HG03097 (cell line): ENCODE data around the gene PRM3.

Experiments used
- ATAC-seq: cut with Tn5 transposase; IDR thresholded peaks from one replicate; pipeline ENCODE4 v1.9.1; 2021; ENCODE audit not compliant: unreplicated experiment, low FRiP score

Gene PRM3

DNA sequence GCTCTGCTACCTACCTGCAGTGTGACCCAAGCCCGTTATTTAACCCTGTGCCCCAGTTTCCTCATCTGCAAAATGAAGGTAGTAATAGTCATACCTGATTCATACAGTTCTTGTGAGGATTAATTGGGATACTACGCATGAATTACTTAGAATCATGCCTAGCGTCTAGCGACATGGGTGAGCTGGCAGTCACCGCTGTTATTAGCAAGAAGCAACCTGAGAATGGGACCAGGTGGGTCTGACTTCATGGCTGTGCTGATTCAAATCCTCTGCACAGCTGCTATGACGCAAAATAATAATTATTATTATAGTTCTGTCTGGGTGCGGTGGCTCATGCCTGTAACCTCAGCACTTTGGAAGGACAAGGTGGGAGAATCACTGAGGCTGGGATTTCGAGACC, 25.3 kb downstream of the PRM3 start:
- ATAC-seq: no peak

DNA sequence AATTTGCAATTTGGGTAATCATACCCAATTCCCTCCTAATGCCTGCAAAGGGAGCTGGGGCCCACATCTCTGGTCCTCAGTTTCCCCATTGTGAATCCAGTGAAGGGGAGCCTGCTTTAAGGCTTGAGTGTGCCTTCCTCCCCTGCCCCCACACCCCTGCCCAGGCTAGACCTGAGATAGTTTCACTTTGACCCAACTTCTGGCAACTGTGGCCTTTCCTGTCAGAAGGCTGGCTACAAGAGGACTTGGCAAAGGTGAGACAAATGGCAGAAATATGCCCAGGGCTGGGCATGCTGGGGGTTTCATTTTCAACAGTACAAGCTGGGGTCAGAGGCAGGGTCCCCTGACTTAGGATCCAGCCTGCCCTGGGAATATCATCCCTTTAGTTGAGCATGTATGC, 27.4 kb downstream of the PRM3 start:
- ATAC-seq: no peak

DNA sequence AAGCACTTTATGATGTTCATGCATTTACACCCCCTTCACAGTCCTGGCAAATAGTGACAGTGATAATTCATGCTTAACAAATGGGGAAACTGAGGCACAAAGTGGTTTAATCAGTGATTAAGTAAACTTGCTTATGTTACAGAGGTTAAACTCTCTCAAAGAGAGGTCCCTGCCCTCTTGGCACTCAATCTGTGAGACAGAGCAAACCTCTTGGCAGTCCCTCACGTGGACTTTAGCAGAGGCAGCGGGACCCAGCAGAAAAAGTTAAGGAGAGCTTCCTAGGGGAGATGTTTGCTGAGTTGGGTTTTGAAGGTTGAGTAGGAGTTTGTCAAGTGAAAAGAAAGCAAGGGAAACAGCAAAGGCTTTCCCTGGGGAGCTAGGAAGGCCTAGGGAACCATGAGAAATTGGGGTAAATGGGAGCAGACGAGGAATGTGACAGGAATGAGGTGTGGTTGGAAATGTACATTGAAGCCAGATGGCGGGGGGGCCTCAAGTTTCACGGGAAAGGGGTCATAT, 28.1 kb downstream of the PRM3 start:
- ATAC-seq: no peak

DNA sequence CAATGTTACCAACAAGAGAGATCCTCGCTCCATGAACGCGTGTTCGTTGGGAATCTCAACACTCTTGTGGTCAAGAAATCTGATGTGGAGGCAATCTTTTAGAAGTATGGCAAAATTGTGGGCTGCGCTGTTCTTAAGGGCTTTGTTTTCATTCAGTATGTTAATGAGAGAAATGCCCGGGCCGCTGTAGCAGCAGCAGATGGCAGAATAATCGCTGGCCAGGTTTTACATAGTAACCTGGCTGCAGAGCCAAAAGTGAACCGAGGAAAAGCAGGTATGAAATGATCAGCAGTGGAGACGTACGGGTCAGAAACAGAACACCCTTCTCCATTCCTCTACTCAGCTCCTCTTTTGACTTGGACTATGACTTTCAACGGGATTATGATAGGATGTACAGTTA, 30.8 kb downstream of the PRM3 start:
- ATAC-seq: no peak

DNA sequence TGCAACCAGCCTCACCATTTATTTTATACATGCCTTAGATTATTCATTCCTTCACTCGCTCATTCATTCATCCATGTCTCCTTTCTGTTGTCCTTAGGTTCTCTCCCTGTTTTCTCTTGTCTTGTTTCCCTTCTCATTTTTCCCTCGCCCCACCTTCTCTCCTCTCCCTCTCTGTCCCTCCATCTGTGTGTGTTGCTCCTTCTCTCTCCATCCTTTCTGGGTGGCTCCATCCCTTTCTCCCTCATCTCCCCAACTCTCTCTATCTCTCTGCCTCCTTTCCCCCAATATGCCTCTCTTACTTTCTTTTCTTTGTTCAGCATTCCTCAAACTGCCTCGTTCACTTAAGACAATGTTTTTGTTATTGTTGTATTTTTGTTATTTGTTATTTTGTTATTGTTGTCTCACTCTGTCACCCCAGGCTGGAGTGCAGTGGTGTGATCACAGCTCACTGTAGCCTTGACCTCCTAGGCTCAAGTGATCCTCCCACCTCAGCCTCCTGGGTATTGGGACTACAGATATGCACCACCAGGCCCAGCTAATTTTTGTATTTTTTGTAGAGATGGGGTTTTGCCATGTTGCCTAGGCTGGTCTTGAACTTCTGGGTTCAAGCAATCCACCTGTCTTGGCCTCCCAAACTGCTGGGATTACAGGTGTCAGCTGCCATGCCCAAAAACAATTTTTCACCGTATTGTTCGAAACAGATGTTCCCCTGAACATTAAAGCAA, 31.8 kb downstream of the PRM3 start:
- ATAC-seq: no peak

DNA sequence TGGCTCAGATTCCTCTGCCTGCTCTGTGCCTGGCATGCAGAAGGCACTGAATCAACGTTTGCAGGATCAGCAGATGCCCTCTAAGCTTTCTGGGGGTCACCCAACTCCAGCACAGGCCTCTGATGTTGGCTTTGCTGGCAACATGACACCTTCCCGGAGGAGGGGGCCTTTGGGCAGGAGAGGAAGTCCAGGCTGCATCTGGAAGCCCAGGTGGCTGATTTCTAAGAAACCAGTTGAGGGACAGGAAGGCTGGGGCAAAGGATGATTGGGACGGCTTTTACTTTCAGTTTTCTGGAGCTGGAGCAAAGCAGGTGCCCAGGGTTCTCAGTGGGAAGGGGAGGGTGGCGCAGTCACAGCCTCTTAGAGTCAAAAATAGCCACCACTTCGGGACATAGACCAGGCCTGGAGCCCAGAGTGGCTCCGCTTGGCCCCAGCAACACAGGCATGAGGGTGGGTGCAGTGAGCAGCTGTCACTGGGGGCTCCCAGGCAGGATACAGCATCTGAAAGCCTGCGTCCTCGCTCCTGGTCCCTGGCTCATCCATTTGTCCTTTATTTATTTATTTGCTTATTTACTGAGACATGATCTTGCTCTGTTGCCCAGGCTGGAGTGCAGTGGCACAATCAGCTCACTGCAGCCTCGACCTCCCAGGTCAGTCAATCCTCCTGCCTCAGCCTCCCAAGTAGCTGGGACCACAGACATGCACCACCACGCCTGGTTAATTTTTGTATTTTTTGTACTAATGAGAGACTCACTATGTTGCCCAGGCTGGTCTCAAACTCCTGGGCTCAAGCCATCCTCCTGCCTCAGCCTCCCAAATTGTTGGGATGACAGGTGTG, 32.6 kb downstream of the PRM3 start:
- no peak for ATAC-seq

DNA sequence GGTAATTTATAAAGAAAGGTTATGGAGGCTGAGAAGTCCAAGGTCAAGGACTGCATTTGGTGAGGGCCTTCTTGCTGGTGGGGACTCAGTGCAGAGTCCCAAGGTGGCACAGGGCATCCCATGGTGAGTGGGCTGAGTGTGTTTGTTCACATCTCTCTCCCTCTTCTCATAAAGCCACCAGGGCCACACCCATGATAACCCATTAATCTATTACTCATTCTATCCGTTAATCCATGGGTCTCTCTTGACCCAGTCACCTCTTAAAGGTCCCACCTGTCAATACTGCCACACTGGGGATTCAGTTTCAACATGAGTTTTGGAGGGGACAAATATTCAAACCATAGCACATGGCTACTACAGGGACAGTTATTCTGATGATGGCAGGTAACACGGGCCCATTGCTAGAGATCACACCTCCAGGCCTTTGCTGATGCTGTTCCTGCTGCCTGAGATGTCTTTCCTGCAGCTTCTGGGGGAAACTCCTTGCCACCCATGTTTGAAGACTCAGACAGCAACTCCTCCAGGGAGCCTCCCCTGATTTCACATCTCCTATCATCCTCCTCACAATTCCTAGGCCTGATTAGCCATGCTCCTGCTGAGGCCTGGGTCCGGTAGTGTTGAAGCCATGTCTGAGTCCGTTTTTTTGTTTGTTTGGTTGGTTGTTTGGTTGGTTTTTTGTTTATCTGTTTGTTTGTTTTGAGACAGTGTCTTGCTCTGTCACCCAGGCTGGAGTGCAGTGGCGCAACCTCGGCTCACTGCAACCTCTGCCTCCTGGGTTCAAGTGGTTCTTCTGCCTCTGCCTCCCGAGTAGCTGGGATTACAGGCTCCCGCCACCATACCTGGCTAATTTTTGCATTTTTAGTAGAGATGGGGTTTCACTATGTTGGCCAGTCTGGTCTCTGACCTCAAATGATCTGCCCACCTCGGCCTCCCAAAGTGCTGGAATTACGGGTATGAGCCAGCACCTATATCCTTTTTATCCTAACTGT, 33.5 kb downstream of the PRM3 start:
- ATAC-seq: no peak

DNA sequence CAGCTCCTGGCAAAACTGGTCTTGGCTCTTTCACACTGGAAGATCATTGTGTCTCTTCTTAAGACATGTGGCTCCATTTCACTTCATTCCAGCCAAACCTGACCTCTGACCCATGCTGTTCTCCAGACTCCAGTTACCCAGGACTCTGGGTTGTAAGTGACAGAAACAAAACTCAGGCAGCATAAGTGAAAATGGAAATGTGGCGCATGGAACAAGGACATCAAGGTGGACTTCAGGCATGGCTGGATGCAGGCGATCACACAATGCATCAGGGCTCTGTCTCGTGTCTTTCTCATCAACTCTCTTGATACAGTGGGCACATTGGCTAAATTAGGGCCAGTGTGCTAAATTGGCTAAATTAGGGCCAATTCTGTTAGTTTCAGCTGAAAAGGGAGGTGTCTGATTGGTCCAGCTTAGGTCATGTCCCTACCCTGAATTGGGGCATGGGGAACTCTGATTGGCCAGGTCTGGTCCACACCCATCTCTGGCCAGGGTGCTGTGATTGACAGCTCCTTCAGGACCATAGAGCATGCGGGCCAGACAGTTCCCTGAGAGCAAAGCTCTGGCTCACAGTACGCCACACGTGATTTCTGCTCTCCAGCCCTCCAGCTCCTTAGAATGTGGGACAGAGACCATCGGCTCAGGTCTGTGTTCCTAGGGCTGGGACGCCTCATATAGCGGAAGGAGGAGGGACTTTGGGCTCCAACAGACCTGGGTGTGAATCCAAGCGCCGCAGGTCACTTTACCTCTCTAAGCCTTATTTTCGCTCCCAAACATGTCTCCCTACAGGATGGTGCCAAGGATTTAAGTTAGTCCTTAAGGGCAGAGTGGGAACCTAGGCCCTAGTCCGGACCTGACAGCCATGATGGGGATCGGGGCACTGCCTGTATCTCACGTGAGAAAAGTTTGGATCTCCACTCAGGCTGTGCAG, 34.9 kb downstream of the PRM3 start:
- ATAC-seq: no peak

DNA sequence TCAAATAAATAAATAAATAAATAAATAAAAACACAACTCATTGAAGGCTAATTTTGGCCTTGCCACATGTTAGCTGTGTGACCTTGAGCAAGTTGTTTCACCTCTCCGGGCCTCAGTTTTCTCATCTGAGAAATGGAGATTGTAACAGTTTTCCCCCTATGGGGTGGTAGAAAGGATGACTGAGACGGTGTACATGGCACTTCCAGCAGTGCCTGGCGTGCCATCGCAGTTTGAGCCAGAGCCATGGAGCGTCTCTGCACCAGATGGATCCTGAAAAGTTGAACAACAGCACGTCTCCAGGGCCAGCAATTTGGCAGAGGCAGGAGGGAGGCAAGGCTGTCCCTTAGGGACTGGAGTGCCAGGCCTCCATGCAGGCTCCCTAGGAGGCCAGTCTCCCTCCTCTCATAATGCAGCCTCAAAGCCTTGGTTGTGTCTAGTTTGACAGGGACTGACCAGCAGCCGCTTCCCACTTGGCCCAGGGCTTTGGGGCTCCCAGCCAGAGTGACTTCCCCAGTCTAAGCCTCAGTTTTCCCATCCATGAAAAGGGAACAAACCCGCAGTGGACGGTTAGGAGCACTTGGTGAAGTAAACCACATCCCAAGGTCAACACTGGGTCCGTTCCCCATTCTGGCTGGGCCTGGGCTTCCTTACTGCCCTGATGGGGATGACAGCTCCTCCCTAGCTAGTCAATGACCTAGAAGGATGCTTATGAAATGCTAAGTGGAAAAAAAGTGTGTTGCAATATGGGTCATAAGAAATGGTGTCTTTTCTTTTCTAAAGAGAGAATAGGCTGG, 36.8 kb downstream of the PRM3 start:
- no peak for ATAC-seq

DNA sequence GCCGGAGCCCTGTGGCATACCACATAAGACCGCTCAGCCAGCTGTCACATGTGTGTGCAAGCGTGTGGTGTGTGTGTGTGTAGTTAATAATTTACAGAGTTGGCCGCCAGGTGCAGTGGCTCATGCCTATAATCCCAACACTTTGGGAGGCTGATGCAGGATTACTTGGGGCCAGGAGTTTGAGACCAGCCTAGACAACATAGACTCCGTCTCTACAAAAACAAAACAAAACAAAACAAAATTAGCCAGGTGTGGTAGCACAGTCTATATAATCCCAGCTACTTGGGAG, 37.8 kb downstream of the PRM3 start:
- ATAC-seq: no peak

DNA sequence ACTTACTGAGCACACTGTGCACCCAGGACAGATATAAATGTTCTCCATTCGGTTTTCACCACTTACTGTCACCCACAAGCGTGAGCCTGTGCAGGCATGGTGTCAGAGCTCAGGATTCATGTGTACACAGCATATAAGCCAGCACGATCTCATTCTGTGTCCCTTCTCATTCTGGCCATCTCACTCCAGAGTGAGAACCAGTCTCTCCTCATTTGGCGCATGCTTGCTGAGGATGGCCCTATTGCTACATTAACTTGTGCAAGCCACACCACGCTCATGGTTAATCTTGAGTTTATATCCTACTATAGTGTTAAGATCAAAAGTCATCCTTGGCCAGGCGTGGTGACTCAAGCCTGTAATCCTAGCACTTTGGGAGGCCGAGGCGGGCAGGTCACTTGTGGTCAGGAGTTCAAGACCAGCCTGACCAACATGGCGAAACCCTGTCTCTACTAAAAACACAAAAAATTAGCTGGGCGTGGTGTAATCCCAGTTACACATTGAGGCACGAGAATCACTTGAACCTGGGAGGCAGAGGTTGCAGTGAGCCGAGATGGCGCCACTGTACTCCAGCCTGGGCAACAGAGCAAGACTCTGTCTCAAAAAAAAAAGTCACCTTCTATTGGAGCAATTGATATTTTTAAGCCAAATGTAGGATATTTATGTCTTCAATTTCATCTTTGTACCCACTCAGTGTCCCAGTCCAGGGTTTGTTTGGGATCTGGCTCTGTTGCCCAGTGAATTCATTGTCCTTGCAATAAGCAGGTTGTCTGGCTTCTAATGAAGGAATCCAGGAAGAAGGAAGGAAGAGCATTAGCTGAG, 38.3 kb downstream of the PRM3 start:
- no peak for ATAC-seq

DNA sequence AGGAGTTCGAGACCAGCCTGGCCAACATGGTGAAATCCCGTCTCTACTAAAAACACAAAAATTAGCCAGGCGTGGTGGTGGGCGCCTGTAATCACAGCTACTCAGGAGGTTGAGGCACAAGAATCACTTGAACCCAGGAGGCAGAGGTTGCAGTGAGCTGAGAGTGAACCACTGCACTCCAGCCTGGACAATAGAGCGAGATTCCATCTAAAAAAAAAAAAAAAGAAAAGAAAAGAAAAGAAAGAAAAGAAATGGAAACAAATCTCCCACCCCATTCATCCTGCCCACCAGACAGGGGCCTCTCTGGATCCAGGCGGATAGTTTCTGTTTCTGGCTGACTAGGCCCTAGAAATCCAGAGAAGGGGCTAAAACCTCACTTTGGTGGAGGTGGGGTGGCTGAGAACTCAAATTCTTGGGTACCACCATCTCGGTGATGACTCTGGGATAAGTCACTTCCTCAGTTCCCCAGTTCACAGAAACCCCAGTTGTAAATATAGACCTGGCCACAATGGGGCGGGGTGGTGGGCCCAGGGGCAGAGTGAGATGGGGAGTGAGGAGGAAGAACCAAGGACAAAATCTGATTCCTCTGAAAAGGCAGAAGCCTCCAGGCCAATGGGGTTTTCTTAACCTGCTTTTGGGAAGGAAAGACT, 39.6 kb downstream of the PRM3 start:
- no peak for ATAC-seq

DNA sequence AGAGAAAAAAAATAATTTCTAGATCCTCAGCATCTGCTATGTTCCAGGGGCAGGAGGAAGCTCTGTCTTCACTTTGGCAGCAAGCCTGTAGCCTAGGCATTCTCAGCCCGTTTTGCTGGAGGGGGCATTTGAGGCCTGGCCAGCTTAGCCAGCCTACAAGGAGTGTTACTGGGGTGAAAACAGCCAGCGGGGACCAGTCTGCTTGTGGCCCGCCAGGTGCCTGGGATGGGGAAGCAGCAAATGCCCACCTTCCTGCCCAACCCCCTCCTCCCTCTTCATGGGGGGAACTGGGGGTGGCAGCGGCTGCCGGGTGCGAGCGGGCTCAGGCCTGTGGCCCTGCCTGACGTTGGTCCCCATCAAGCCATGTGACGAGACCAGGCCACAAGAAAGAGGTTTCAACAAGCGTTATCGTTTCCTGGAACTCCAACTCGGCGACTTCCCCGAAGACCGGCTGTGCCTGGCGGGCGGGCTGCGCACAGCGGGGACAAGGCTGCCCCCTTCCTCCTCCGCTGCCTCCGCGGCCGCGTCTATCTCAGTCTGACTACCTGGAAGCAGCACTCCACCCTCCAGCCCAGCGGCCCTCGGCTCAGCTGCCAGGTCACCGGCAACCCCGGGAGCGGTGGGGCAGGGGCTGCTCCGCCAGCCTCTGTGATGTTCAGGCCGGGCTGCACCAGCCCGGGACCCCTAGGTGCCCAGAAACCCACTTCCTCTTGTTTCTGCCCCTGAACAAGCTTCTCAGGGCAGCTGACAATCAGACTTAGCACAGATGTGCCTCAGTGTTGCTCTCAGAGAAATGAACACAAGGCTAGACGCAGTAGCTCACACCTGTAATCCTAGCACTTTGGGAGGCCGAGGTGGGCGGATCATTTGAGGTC, 40.3 kb downstream of the PRM3 start:
- ATAC-seq: peak; percentile 48

DNA sequence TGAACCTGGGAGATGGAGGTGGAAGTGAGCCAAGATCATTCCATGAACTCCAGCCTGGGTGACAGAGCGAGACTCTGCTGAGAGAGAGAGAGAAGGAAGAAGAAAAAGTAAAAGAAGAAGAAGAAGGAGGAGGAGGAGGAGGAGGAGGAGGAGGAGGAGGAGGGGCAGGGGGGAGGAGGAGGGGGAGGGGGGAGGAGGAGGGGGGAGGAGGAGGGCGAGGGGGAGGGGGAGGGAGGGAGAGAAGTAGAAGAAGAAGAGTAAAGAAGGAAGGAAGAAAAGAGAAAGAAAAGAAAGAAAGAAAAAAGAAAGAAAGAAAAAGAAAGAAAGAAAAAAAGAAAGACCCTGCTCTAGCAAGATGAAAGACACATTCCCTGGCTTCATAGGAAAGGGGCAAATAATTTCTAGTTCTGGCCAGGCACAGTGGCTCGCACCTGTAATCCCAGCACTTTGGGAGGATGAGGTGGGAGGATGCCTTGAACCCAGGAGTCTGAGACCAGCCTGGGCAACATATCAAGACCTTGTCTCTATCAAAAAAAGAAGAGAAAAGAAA, 41.1 kb downstream of the PRM3 start:
- ATAC-seq: no peak

DNA sequence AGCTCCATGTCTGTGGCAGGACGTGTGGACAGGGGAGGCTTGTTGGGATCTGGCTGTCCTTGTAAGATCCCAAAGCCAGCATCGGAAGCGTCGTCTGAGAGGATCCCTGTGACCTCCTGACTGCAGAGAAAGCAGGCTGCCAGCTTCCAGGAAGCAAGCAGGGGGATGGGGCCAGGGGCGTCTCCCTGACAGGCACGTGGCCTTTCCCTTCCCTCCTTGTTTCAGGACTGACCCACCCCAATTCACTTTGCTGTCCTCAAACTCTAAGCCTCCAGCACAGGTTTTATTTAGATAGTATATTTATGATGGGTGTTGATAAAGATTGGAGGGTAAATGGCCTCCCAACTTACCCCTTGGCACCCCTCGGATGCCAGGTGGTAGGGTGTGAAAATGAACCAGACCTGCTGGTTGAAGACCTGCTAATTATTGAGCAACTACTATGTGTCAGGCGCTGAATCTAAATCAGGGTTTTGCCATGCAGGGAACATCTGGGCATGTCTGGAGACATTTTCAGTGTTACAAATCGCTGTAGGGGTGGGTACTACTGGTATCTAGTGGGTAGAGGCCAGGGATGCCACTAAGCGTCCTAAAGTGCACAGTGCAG, 42.0 kb downstream of the PRM3 start:
- no peak for ATAC-seq

DNA sequence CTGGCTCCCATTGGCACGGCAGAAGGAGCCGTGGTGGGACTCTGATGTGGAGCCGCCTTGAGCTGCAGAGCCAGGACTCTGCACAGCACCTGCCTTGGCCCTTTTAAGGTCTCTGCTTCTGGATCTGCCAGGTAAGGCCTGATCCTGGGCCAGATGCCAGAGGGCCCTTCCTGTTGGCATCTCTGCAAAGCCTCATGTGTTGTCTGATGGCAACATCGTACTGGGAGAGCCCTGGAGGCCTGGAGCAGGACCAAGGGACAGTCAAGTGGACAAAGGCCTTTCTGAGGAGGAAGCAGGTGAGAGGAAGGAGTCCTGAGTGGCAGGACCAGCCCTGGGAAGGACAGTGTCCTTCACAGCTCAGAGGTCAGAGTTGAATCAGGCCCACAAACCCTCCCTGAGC, 43.5 kb downstream of the PRM3 start:
- ATAC-seq: no peak
